Ovary (tissue), 3 donors: ENCODE measurements around the gene TRPM4.

Experiments used
- POLR2A ChIP-seq: fragments of 450-650 bp; IDR thresholded peaks from one replicate; pipeline ENCODE4 v1.6.1; 2017; ENCODE audit warnings: antibody characterized with exemption, mild to moderate bottlenecking, moderate library complexity
- TF ChIP-seq, protein P1 (sequence below), 3 donors: fragments of 450-650 bp in 2 of 3; fragments of 200-600 bp in 1 of 3; IDR thresholded peaks; one replicate each; pipeline versions ENCODE4 v1.5.1 to v1.8.0; 2016 to 2022; ENCODE audit warnings: antibody characterized with exemption in 3 of 3, mild to moderate bottlenecking in 1 of 3
- donor health status: DM: no; HTN: no; CAD: no.

DNA sequence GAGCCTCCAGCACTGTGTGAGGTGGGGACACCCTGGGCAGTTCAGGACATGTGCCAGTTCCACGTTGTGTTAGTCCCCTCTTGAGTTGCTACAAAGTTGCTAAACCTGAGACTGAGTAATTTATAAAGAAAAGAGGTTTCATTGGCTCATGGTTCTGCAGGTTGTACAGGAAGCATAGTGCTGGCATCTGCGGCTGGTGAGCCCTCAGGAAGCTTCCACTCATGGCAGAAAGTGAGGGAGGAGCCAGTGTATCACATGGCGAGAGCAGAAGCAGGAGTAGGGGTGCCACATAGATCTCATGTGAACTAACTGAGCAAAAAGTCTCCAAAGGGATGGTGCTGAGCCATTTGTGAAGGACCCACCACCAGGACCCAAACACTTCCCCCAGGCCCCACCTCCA, 33.2 kb downstream of the TRPM4 start:
- TF ChIP-seq POLR2A, result no peak
- TF ChIP-seq, protein P1, sequence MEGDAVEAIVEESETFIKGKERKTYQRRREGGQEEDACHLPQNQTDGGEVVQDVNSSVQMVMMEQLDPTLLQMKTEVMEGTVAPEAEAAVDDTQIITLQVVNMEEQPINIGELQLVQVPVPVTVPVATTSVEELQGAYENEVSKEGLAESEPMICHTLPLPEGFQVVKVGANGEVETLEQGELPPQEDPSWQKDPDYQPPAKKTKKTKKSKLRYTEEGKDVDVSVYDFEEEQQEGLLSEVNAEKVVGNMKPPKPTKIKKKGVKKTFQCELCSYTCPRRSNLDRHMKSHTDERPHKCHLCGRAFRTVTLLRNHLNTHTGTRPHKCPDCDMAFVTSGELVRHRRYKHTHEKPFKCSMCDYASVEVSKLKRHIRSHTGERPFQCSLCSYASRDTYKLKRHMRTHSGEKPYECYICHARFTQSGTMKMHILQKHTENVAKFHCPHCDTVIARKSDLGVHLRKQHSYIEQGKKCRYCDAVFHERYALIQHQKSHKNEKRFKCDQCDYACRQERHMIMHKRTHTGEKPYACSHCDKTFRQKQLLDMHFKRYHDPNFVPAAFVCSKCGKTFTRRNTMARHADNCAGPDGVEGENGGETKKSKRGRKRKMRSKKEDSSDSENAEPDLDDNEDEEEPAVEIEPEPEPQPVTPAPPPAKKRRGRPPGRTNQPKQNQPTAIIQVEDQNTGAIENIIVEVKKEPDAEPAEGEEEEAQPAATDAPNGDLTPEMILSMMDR (IDR thresholded peaks at IDR 0.05), result no peak
